Hepatocyte (in vitro differentiated cells): Measurements from ENCODE around the gene SLC29A4.
"Not testable (repeated sequence)": the region's sequence is repeated elsewhere in the genome, so short reads cannot be mapped to it uniquely, and the experiment has no call there.

Experiments used
- CTCF ChIP-seq: fragments of 200-600 bp; sonication (generic); IDR thresholded peaks from 2 replicates; pipeline ENCODE4 v1.5.1; 2016; ENCODE audit warnings: antibody characterized with exemption, mild to moderate bottlenecking; ENCODE audit not compliant: poor library complexity
- EZH2phosphoT487 ChIP-seq: fragments of 200-600 bp; sonication (generic); IDR thresholded peaks from one replicate; pipeline ENCODE4 v1.6.1; 2018; ENCODE audit warnings: antibody characterized with exemption, mild to moderate bottlenecking, low read depth, moderate library complexity; ENCODE audit not compliant: unreplicated experiment, severe bottlenecking

DNA sequence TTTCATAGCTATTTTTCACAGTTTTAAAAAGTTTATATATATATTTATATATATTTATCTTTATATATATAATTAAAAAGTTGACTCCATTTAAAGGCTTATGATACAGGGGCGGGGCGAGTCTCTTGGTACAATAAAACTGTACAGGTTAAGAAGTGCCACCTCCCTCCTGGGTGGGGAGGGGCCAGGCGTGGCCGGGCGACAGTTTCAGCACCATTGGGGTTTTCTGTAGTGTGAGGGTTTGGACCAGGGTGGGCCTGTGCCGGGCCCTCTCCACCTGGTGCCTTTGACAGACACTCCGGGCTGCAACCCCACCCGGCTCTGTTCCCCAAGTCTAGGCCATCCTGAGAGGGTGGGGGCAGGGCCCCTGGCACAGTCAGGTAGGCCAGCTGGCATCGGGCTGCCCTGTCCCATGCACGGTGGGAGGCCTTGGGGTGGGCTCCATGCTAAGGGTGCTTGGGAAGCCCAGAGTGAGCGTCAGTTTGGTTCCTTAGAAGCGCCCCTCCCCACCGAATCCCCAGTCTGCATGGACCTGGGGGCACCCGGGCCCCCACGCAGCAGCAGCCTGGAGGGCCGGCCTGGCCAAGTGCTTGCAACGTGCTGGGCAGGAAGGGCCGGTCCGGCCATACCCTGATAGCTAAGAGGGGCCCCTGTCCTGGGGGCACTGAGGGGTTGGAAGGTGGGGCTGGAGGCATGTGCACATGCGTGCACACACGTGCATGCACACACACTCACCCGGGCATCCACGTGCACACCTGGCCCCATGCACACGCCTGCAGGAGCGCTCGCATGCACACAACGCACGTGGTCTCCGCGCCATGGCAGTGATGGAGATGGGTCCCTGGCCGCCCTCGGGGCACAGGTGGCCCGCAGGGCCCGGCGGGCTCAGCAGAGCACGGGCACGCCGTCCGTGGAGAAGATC, 24.7 kb downstream of the SLC29A4 start:
- TF ChIP-seq CTCF, EZH2phosphoT487: not testable (repeated sequence)
